T-helper 1 cell (primary cell): ENCODE results near the gene PDLIM7.
A peak's percentile ranks its signal among the peaks of the same experiment; 100 is the strongest.

Experiments used
- DNase-seq, 5 donors: peaks; one replicate each; pipeline ENCODE4 v3.0.0-alpha.2; 2012 to 2020

Gene PDLIM7

DNA sequence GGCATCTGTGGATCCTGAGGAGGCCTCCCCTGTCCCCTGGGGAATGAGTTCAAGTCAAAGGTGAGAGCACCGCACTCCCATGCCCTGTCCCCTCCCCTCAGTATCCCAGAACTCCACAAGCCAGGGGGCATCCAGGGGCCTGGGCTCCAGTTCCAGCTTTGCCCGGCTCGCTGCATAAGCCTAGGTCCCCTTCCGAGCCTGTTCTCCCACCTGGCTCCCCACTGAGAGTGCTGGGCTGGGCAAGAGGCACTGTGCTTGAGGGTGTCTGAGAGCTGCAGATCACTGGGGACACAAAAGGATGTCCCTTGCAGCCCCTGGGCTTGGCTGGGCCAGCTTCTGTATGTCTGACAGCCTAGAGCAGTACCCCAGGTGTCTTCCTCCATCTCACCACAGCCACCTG lies 7.7 kb upstream of the PDLIM7 start:
- DNase-seq, result no peak

- no peak for DNase-seq
Observed at GRCh38 chr5:177504086-177505056, 7.0 kb upstream of the PDLIM7 start.

DNA sequence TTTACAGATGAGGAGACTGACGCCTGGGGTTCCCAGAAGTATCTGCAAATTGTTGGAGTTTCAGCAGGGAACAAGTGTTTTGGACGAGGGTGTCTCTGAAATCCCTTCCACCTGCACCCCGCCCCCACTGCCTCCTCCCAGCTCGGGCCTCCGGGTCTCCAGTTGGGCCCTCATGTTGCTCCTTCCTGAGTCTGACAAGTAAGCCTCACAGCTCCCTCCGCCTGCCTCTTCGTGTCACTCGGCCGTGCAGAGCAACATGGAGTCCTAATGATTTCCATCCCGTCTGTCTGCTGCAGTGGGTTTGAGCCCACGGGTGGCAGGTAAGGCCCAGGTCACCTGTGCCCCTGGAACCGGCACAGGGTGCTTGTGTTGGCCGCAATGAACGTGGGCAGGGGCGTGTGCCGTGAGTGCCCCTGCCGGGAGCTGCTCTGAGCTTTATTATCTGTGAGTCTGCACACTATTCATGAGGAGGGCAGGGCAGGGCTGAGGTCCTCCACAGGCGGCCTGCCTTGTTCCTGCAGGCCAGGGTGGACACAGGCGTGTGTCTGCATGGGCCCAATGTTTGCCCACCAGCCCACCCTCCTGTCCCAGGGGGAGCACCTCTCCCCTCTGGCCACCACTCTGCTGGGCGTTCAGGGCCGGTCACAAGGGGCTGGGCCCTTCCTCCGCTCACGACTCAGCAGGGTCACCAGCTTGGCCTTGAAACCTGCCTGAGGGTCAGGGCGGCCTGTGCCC lies 6.1 kb upstream of the PDLIM7 start:
- no peak for DNase-seq

GRCh38 chr5:177502886-177503285 lies 5.5 kb upstream of the PDLIM7 start:
- DNase-seq, result no peak

- DNase-seq, result no peak
Observed at GRCh38 chr5:177501874-177502678, 4.7 kb upstream of the PDLIM7 start.

GRCh38 chr5:177500685-177501522 lies 3.5 kb upstream of the PDLIM7 start:
- DNase-seq, result peak; percentile 60 to 84 (median 75)

GRCh38 chr5:177499842-177500241 lies 2.4 kb upstream of the PDLIM7 start:
- no peak for DNase-seq

GRCh38 chr5:177498013-177498787 lies 796 bp upstream of the PDLIM7 start:
- DNase-seq, result peak in 1 of 5 donors; percentile 16

- no peak for DNase-seq
Observed at GRCh38 chr5:177496727-177497291, 595 bp downstream of the PDLIM7 start.

DNA sequence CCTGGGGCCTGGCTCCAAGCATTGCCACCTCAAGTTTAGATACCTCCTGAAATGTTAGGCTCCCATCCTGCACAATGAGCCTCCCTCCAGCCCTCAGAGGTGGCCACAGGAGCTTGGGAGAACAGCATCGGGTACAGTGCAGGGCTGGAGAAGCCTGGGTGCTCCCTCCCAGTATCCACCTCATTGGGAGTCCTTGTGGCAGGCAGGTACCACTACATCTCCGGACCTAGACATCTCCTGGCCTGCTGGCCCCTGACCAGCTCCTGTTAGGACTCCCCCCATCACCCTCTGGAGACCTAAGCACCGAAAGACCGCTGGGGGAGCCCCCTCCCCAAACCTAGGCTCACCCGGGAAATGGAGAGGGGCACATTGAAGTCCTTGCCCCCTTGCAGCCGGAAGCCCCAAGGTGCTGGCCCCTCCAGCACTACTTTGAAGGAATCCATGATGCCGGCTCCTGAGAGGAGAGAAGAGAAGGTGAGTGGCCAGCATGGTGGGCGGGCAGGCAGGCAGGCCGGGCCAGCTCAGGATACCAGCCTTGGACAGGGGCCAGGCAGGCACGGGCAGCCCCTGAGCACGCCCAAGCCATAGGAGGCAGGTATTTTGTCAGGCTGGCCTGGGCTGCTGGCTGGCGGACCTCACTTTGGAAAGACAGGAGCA lies 1.2 kb downstream of the PDLIM7 start:
- DNase-seq, result no peak

DNA sequence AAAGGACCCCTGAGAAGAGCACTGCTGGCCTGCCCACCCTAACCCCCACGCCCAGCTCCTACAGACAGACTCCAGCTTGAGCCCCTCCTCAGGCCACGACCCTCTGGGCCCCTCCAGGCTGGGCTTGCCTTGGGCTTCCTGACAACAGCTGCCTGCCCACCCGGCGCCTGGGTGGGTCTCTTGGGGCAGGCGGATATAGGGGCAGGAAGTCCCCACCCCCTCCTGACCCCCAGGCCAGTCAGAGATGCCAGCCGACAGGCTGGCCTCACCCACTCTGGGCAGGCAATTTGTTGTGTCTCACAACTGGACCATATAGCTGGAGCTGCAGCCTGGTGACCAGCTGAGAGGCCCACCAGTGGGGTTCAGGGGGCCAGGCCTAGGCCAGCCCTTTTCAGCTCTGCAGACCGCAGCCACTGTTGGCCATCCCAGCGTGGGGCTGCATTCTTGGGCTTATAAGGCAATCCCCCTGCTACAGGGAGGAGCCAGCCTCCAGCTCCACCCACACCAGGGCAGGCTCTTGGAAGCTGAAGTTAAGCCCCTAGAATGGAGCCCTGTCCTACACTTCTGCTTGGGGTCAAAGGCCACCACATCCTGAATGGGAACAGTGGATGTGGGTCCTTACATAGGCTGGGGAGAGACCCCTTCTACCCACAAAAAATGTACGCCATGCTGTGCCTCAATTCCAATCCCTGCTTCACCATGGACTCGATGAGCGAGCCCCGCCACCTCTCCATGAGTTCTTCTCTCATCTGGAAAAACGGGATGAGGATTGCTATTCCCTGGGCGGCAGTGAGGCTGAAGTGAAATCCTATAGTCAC lies 2.0 kb downstream of the PDLIM7 start:
- DNase-seq, result no peak

GRCh38 chr5:177494346-177495195 lies 2.8 kb downstream of the PDLIM7 start:
- no peak for DNase-seq

DNA sequence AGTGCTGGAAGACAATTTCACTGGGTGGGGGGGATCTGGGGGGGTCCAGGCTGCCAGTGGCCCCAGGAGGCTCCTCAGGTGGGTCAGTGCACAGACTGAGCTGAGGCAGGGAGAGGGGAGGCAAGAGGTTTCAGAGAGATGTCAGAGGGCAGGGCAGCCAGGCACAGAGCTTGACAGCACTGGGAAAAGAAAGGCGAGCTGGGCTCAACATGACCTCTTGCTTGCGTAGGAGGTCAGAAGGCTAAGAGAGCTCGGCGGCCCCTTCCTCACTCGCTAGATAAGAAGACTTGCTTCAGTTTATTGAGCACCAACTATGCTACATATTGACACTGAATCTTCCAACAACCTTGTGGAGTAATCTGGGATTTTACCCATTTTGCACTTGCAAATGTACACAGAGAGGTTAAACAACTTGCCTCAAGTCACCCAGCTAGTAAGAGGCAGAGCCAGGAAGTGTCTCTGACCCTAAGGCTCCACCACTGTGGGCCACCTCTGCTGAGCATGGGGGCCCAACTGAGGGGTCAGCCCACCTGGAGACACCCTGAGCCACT lies 3.5 kb downstream of the PDLIM7 start:
- no peak for DNase-seq

GRCh38 chr5:177492841-177493240 lies 4.6 kb downstream of the PDLIM7 start:
- no peak for DNase-seq

- no peak for DNase-seq
Observed at GRCh38 chr5:177491983-177492746, 5.2 kb downstream of the PDLIM7 start.

DNA sequence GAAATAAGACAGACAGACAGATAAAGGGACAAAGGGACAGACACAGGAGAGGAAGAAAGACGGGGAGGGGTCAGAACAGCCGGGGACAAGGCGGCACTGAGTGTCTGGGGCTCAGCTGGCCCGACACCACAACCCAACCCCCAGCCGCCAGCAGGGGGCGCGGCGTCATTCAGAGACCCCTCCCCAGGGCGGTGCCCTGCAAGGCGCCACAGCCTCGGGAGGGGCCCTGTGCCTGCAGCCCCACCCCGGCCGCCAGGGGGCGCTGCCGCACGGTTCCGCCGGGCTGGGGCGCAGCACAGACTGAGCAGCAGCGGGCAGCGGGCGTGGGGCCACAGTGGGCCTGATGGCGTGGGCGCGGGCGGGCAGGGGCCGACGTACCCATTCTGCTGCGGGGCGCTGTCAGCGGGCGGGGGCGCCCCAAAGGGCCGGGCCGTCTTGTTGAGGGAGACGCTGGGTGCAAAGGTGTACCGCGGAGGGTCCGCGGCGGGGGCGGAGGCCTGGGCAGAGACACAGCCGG lies 5.9 kb downstream of the PDLIM7 start:
- DNase-seq, result no peak

DNA sequence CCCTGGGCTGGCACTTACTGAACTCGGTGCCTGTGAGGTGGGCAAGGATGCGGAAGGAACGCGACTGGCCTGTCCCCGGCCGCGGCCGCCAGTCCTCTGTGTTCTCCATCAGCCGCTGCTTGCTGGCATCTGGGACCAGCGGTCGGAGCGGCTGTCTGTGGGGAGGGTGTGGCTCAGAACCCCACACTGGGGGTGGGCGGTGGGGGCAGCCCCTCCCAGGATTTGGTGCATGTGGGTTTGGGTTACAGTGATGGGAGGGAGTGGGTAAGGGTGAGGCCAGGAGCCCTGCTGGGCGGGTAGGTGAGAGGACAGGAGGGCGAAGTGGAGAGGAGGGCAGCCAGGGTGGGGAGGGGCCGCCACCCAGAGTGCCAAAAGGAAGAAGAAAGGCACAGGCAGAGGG lies 6.4 kb downstream of the PDLIM7 start:
- DNase-seq, result no peak
